GM21360 (cell line): ENCODE measurements around the gene OTUD5.

ENCODE experiments used
- ATAC-seq: cut with Tn5 transposase; IDR thresholded peaks from one replicate; pipeline ENCODE4 v1.9.1; 2021; ENCODE audit warnings: mild to moderate bottlenecking, moderate library complexity; ENCODE audit not compliant: unreplicated experiment

OTUD5 gene

DNA sequence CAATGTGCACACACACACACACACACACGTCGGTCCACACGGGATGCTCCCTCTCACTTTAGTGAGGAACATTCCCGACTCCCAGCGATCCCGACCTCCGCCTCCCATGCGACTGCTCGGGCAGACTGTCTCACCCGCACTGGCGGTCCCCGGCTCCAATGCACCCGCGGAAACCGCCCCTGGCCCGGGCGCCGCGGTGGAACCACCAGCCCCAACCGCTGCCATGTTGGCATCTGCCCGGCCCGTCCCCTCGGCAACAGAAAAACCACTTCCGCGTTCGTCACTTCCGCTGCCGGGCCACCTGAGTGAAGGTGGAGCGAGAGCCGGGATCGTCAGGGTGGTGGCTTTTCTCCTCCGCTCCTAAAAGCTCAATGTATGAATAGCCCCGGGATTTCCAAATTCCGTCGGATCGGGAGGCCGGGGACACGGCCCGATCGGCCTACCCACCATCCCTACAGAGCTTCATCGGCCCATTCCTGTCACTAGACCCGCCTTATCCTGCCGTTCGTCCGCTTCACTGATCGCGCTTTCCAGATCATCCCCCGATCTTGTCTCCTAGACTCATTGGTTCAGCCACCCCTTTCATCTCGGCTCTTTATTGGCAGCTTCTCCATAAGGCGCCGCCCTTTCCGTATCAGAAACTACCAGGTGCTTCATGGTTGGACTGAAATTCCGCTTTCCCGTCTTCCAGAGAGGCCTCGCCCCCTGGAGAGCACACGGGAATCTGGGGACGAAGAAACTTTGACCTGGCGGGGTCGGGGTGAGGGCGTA is 45.8 kb downstream of the OTUD5 start, which contains the start of gene SLC35A2:
TSS of gene SLC35A2 (minus strand) at position 235 of the 771 bp plus-strand sequence. CDS start at position 225, 10 bp downstream.
- peak; percentile 56 for ATAC-seq

DNA sequence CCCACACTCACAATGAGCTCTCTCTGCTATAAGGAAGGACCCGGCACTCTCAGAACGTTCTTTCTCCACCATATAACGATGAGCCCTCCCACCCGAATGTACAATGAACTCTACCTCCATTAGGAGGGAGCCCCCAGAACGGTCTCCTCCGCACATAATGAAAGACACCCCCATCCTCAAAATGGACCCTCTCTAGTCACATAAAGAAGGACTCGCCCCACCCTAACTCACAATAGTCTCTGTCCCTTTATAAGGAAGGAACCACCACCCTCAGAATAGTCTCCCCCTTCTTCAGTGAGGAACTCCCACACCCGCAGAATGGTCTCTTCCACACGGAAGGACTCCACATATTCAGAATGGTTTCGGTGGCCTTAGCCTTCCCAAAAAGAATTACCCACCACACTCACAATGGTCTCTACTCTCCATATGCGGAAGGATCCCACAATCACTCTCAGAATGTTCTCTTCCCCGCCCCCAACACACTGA is 46.4 kb downstream of the OTUD5 start:
- no peak for ATAC-seq

DNA sequence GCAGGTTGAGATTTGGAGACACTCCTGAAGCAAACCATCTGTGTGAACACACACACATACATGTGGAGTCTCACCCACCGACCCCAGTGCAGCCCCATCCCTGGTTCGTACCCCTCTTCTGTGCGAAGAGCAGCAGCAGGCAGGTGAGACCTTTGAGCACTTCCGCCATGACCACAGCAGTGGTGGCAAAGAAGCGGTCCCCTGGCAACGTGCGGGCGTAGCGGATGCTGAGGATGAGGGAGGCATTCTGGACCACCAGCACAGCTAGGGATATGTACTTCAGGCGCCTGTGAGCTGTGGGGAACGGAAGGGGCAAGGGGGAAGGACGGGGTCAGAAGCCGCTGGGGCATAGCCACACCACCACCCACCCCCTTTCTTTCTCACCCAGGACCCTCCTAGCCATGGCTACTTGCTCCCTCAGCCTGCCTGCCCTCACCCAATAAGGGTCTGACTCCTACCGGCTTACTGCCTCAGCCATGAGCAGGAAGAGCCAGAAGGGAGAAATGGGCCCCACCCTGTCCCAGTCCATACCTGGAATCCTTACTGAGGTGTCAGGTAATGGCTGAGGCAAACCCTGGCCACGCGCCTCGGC is 47.6 kb downstream of the OTUD5 start:
- ATAC-seq, result no peak

DNA sequence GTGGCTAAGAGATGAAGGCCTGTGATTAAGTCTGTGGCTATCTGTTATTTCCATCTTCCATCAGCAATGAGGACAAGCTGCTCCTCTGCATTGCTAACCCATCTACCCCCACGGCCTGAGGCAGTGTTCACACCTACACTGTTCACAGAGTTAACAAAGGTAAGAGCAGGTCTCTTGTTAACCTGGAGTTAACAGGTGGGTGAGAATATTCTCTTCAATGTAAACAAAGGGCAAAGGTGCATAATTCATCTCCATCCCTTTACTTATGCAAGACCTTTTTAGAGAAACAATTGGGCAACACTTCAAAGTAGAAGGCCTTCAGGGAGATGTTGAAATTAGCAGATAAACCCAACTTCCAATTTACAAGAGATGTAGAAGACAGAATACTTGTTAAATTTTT is 48.8 kb downstream of the OTUD5 start:
- no peak for ATAC-seq

DNA sequence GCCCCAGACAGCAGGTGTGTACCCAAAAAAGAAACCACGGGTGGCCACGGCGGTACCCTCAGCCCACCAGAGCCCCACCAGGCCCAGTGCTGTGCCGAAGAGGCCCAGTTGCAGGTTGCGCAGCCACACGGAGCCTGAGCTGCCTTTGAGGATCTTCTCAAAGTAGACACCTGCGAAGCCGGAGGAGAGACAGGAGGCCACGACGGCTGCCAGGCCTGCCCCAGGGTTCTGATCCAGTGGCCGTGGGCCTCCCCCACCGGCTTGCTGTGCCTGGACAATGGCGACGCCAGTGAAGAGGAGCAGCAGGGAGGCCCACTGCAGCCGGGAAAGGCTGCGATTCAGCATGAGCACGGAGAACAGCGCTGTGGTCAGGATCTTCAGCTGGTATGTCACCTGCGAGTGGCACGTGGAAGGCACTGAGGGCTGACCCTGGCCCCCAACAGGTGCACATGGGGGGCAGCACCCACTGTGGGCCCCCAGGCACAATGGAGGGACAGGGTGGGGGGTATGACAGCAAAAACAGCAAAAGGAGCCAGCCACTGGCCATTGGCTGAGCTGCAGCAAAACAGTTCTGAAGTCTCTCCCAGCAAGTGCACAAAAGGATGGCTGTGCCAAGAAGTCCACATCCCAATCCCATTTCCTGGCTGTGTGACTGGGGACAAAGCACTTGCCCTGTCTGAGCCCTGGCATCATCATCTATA is 52.2 kb downstream of the OTUD5 start:
- no peak for ATAC-seq

DNA sequence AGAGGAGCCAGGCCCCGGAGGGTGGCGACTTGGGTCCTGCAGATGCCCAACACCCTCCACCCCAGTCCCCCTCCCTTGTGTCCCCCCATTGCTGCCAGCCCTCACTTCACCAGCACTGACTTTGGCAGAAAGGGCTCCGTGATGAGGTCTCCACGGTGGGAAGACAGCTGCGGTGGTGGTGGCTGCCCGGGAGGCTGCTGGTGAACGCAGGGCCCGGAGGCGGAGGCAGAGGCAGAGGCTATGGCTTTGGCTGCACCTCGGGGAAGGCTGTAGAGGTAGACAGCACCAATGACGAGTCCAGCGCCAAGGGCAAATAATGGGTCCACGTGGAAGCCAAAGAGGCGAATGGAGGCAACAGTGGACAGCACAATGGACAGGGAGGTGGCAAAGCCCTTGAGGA is 52.8 kb downstream of the OTUD5 start:
- no peak for ATAC-seq

DNA sequence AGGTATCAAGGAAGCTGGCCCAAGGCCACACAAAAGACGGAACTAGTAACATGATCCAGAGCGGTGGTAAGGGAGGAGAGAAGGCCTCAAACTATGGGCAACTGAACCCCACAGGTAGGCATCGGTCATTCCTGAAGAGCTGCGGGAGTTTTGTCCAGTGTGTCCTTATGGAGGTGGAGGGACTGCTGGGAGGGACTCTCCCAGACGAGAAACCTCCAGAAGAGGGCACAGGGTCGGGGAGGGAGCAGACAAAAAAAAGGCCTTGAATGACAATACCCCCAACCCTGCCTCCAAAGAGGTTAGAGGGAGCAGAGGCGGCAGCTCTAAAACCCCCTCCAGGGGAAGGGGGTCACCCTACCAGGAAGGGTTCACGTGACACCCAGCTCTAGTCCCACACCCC is 53.2 kb downstream of the OTUD5 start:
- no peak for ATAC-seq

DNA sequence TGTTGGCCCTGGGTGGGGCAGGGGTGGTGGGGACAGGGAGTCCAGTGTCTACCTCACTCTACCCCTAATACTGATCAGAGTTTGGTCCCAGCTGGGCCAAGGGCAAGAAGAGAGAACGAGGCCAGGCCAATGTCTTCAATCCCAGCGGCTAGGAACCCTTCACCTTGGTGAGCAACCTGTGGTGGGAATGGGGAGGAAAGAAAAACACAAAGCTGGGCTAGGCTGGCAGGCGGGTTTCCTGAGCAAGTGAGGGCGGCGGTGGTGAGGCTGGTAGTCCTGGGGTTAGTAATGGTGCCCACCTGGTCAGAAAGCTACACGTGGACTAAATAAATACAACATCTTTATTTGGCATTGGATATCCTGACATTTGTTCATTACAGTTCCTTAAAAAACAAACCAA is 54.1 kb downstream of the OTUD5 start:
- no peak for ATAC-seq

DNA sequence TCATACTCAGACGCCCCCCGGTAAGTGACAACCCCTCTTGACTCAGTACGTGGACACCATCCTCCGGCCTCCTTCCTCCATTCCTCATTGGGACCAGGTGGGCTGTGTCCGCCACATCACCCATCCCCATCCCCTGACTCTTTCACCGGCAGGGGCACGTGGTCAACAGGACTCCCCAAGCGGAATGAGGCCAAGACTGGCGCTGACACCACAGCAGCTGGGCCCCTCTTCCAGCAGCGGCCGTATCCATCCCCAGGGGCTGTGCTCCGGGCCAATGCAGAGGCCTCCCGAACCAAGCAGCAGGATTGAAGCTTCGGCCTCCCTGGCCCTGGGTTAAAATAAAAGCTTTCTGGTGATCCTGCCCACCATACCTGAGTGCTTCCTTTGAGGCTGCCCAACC is 54.6 kb downstream of the OTUD5 start:
- no peak for ATAC-seq

DNA sequence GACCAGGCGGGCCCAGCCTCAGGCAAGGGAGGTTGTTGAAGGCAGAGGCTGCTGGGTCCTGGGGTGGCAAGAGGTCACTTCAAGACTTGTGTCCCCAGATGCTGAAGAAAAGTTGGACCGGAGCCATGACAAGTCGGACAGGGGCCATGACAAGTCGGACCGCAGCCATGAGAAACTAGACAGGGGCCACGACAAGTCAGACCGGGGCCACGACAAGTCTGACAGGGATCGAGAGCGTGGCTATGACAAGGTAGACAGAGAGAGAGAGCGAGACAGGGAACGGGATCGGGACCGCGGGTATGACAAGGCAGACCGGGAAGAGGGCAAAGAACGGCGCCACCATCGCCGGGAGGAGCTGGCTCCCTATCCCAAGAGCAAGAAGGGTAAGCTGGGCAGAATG is 55.3 kb downstream of the OTUD5 start:
- no peak for ATAC-seq

DNA sequence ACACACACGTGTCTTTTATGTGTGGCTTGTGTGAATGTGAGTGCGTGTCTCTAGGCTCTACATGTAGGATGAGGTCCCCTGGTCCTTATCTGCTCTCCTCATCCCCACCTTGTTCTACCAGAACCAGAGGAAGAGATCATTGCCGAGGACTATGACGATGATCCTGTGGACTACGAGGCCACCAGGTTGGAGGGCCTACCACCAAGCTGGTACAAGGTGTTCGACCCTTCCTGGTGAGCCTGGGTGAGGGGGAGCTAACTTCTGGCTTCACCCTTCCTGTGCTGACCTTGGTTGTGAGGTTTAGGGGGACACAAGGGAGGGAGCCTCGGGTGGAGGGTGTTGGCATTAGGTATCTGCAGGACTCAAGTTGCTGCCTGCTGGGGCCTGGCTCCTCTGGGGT is 56.3 kb downstream of the OTUD5 start:
- ATAC-seq, result no peak

DNA sequence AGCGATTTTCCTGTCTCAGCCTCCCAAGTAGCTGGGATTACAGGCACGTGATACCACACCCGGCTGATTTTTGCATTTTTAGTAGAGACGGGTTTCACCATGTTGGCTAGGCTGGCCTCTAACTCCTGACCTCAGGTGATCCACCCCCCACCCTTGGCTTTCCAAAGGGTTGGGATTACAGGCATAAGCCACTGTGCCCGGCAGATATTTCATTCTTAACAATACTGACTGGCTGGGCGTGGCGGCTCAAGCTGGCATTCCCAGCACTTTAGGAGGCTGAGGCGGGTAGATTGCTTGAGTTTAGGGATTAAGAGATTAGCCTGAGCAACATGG is 58.4 kb downstream of the OTUD5 start:
- no peak for ATAC-seq

DNA sequence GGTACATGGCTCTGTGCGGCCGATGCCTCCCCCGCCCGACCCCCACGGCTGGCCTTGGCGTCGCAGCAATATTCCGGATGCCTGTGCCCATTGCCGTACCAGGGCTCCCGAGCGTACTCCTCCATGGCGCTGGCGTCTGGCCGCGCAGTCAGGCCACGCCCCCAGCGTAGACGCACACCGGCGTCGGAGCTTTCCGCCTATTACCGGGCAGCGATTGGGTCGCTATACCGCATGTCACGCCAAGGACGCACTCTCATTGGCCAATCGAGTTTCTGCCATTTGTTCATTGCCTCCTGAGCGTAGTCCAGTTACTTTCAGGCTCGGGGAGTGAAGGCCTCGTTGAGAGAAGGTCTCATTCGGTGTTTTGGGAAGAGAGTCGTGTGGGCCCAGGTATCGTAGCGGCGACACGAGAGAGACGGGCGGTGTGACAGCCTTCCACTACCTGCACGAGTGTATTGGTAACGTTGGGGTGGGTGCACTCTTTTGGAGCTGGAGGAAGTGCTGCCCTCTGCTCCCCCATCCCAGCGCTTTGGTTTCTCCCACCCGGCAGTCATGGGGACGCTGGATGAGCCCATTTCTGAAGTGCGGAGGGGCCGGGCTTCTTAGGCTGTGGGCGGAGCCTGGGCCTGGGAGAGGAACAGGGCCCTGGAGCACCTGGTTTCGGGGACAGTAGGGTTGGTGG is 59.6 kb downstream of the OTUD5 start, which contains the start of the genes PQBP1 and TIMM17B:
TSS of gene PQBP1 (plus strand) at position 306 of the 682 bp plus-strand sequence. CDS start 580 bp downstream, outside the sequence.
TSS of gene TIMM17B (minus strand) at position 144 of the 682 bp plus-strand sequence. CDS start at position 125, 19 bp downstream.
- ATAC-seq, result peak; percentile 80

DNA sequence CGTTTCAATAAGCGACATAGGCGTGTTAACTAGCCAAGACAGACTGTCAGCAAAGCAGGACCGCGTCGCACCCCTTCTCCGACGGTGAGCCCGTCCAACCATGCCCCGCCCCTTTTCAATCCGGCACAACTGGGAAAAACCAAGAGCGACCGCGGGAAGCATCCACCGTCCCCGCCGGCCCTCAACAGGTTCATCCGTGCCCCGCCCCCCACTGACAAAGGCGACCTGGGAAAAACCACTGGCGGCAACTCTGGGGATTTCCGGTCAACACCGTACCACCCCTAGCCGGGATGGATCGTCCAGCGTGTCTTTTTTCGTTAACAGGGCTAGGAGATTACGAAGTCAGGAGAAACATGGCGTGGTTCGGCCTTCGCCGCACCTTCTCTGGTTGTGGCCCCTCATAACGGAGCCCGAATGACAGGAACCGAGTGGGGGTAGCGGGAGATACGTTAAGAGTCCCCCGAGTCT is 60.2 kb downstream of the OTUD5 start:
- peak; percentile 19 for ATAC-seq

DNA sequence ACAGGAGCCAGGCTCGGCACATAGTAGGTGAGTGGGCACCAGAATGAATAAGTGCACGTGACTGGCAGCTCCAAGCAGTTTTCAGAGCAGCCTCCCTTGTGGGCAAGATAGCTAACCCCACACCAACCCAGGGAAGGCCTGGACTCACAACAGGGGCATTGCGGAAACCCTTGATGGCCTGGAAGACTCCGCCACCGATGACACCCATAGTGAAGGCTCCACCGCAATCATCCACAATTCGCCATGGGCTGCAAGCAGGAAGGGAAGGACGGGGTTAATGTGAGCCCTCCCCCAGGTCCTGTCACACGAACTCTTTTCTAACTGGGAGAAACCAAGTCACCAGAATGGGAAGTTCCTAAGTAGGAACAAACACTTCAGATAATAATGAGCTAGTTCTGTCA is 60.8 kb downstream of the OTUD5 start:
- ATAC-seq, result no peak

DNA sequence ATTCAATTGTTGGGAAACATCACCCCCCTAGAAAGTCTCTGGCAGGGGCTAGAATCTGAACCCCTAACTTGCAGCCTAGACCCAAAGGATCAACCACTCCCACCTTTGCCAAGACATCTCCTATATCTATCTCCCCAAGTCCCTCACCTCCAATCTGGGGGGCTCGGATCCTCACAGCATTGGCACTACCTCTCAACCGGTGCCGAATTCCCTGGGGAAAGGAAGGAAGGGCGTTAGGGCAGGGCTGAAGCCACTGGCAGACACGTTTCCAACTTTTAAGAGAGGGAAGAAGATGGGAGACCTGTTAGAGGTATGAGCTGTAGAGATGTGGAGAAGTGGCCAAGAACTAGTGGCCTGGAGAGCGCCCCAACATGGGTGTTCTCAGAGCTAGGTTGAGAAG is 62.5 kb downstream of the OTUD5 start:
- no peak for ATAC-seq

DNA sequence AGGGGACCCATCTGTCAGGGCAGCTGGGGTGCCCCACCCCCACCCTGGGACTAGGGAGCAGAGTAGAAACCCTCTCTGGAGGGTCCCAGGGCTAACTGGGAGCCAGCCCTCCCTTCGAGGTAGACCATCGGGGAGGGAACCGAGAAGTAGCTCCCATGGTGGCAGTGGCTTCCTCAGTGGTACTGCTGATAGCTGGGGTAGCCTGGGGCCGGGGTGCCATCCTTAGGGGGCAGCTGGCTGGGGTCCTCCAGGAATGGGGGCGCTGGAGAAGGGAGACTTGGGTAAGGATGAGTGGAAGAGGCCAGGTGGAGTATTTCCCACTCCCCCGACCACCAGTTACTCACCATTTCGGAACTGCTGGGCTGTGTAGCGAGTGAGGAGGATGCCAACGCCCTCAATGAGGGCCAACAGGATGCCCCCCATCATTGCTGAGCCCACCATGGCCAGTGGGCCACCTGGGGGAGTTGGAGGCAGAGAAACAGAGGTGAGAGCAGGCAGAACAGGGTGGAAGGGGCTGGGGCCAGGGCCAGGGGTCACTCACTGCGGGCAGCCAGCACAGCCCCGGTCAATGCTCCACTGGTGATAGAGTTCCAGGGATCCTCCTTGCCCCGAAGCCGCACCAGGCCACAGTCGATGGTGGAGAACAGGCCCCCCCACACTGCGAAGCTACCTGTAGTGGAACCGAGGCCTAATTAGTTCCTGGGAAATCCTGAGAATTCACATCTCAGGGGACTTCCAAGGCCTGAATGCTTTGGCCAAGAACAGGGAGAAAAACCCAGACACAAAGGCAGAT is 63.7 kb downstream of the OTUD5 start:
- no peak for ATAC-seq

DNA sequence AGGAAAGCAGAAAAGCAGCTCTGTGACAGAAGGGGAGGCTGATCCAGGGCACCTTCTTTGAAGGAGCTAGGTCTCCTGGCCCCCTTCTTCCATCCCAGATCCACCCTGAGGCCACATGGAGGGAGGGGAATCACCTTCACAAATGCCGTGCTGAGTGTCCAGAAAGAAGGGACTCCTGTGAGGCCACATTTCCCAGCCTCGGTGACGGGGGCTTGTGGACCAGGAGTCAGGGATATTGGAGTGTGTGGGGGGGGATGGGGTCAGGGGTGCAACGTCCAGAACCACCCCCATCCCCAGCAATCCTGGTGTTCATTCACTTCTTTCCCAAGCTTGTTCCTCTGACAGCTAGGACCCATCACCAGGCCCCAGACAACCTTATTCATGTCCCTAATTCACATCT is 64.5 kb downstream of the OTUD5 start:
- no peak for ATAC-seq

DNA sequence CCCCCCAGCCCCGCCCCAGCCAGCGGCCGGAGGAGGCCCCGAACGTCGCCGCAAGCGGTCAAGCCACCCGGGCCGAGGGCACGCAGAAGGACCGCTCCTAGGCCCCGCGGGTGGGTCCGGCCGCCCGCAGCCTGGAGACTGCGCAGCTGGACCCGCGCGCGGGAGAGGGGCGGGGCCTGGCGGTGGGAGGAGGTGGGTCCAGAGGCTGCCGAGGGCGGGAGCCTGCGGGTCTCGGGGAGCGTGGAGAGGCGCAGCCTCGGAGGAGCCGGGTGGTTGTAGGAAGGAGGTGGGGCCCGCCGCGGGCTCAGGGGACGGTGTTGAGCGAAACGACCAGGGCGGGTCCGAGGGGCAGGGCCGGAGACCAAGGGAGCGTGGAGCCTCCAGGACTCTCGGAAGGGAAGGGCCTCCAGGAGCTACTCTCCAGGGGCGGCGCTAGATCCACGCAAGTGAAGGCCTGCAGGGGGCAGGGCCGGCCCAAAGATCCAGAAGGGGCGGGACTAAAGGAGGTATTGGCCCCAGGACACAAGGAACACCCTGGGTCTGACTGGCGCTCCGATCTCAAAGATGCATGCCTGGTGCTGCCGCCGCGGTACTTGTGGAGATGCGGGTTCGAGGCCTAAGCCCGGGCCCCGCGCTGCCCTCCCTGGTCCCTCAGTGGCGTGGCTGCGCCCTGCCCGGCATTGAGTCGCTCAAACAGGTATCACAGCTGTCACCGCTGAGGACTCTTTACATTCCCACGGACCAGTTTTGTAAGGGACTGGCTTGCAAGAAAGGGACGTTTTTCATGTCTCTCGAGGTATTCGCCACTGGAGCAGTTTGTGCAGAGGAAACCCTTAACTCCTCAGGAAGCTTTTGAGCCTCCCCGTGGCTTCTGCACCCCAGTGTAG is 65.8 kb downstream of the OTUD5 start:
- peak; percentile 74 for ATAC-seq
